HepG2 (cell line): Measurements from ENCODE around the gene INAFM2. TPM values are rescaled to one million over a fixed set of nuclear protein-coding genes. Genes with fewer than 3 reads are reported as not detected.

Experiments used
- ATAC-seq: fragments of 200-7000 bp; cut with Tn5 transposase; 3 replicates; pipeline ENCODE4 v1.9.1; 2020; ENCODE audit warnings: mild to moderate bottlenecking, moderate library complexity
- Bru-seq: library from RNA; stranded (reverse); fragments of 400-500 nt; gene quantifications from one replicate; lab custom pipeline; 2021; lab: Mats Ljungman, UMichigan
- BruChase-seq, 2 experiments: library from RNA; stranded (reverse); fragments of 400-500 nt; gene quantifications; one replicate each; lab custom pipeline; 2021; lab: Mats Ljungman, UMichigan
- BruUV-seq: library from RNA; stranded (reverse); fragments of 400-500 nt; replicated peaks from 2 replicates; lab custom pipeline; 2021; lab: Mats Ljungman, UMichigan
- CTCF ChIA-PET: fragments of 300-600 bp; formaldehyde crosslinking; extraction: SDS; loops from one replicate; lab custom pipeline; 2021; ENCODE audit warnings: low total read pairs, inconsistent platforms, low intra/inter-chr PET ratio; lab: Yijun Ruan, JAX
- POLR2A ChIA-PET: fragments of 350-600 bp; sonication (Branson Sonifier 250); formaldehyde crosslinking; loops from one replicate; lab custom pipeline; 2020; ENCODE audit warnings: antibody characterized with exemption, inconsistent platforms; lab: Yijun Ruan, JAX
- DNase-seq: peaks from one replicate; pipeline ENCODE4 v3.0.0-alpha.2; 2015; ENCODE audit warnings: low spot score
- FAIRE-seq: peaks from 3 replicates; lab custom pipeline; 2011; peaks lifted over from hg19 to GRCh38; lab: Jason Lieb, UNC
- H2AFZ ChIP-seq: one replicate; pipeline ENCODE4 v1.6.1; 2011; ENCODE audit warnings: low read length, inconsistent platforms
- H3K27ac ChIP-seq: fragments of 300-600 bp; 3 replicates; pipeline ENCODE4 v1.8.0; 2011; ENCODE audit warnings: mixed run types, mild to moderate bottlenecking, mixed read lengths, low read length, inconsistent platforms; ENCODE audit not compliant: insufficient read depth; ENCODE audit errors: extremely low read length
- H3K27me3 ChIP-seq, 2 experiments: fragments of 200-600 bp in 1 of 2; 2 replicates in 1 of 2; 3 replicates in 1 of 2; pipeline versions ENCODE4 v1.6.0 to v1.8.0; 2011; ENCODE audit warnings: low read length in 2 of 2, mild to moderate bottlenecking in 2 of 2, moderate library complexity in 2 of 2, inconsistent platforms in 1 of 2; ENCODE audit not compliant: insufficient read depth in 2 of 2, control insufficient read depth in 1 of 2
- H3K36me3 ChIP-seq, 2 experiments: fragments of 200-600 bp in 1 of 2; replicated peaks in 1 of 2; 2 replicates in 1 of 2; 3 replicates in 1 of 2; pipeline versions ENCODE4 v1.5.1 to v1.8.0; 2011; ENCODE audit warnings: low read length in 2 of 2, inconsistent platforms in 1 of 2; ENCODE audit not compliant: insufficient read depth in 2 of 2, control insufficient read depth in 1 of 2
- H3K4me1 ChIP-seq: 2 replicates; pipeline ENCODE4 v1.5.1; 2012; ENCODE audit warnings: low read length, inconsistent platforms; ENCODE audit not compliant: insufficient read depth
- H3K4me2 ChIP-seq: 2 replicates; pipeline ENCODE4 v1.6.0; 2011; ENCODE audit warnings: low read depth, low read length, inconsistent platforms
- H3K4me3 ChIP-seq, 3 experiments: fragments of 200-600 bp in 1 of 3; sonication (generic), shearing (Covaris generic) in 1 of 3; replicated peaks in 1 of 3; 2 replicates each; pipeline ENCODE4 v1.5.1; 2011 to 2016; ENCODE audit warnings: low read length in 3 of 3, inconsistent platforms in 2 of 3, low read depth in 2 of 3, mild to moderate bottlenecking in 2 of 3, control low read depth in 1 of 3, mixed read lengths in 1 of 3; ENCODE audit not compliant: insufficient read depth in 1 of 3
- H3K79me2 ChIP-seq: one replicate; pipeline ENCODE4 v1.6.1; 2011; ENCODE audit warnings: low read length, inconsistent platforms; ENCODE audit not compliant: insufficient read depth
- H3K9ac ChIP-seq: 2 replicates; pipeline ENCODE4 v1.6.0; 2011; ENCODE audit warnings: mild to moderate bottlenecking, low read depth, low read length, inconsistent platforms; ENCODE audit not compliant: insufficient read depth
- H3K9me3 ChIP-seq: 2 replicates; pipeline ENCODE4 v1.5.1; 2012; ENCODE audit warnings: mild to moderate bottlenecking, low read length
- H4K20me1 ChIP-seq: 2 replicates; pipeline ENCODE4 v1.6.0; 2011; ENCODE audit warnings: inconsistent platforms, mild to moderate bottlenecking, low read length, moderate library complexity; ENCODE audit not compliant: insufficient read depth
- ATRX ChIP-seq: sonication (generic); formaldehyde crosslinking; IDR thresholded peaks from 2 replicates; pipeline ENCODE4 v1.4.0; 2020; ENCODE audit warnings: missing genetic modification reagents, borderline replicate concordance
- BRCA1 ChIP-seq: sonication (generic); formaldehyde crosslinking; IDR thresholded peaks from 2 replicates; pipeline ENCODE4 v1.4.0; 2020; ENCODE audit warnings: missing genetic modification reagents
- ETV6 ChIP-seq: sonication (generic); formaldehyde crosslinking; conservative IDR thresholded peaks from 2 replicates; pipeline ENCODE4 v1.4.0; 2020; ENCODE audit warnings: missing genetic modification reagents
- GATAD1 ChIP-seq: IDR thresholded peaks from 2 replicates; pipeline ENCODE4 v1.6.1; 2016; ENCODE audit warnings: missing genetic modification reagents, missing compliant biosample characterization
- HNF1B ChIP-seq: sonication (generic); formaldehyde crosslinking; IDR thresholded peaks from 2 replicates; pipeline ENCODE4 v1.5.1; 2020; ENCODE audit warnings: mild to moderate bottlenecking, moderate library complexity, missing genetic modification reagents
- IKZF4 ChIP-seq: sonication (generic); formaldehyde crosslinking; IDR thresholded peaks from 2 replicates; pipeline ENCODE4 v1.5.1; 2020; ENCODE audit warnings: borderline replicate concordance, mild to moderate bottlenecking, low read depth, missing genetic modification reagents; ENCODE audit errors: not compliant biosample characterization
- KDM5B ChIP-seq: sonication (generic); formaldehyde crosslinking; IDR thresholded peaks from 2 replicates; pipeline ENCODE4 v1.4.0; 2020; ENCODE audit warnings: missing genetic modification reagents, mild to moderate bottlenecking, borderline replicate concordance
- MED1 ChIP-seq: sonication (generic); formaldehyde crosslinking; IDR thresholded peaks from 2 replicates; pipeline ENCODE4 v1.4.0; 2020; ENCODE audit warnings: missing genetic modification reagents
- NFE2L1 ChIP-seq: sonication (generic); formaldehyde crosslinking; IDR thresholded peaks from 2 replicates; pipeline ENCODE4 v1.4.0; 2020; ENCODE audit warnings: missing genetic modification reagents, mild to moderate bottlenecking, borderline replicate concordance
- PAX8 ChIP-seq: sonication (generic); formaldehyde crosslinking; IDR thresholded peaks from 2 replicates; pipeline ENCODE4 v1.8.0; 2022; ENCODE audit warnings: mild to moderate bottlenecking, missing genetic modification reagents, borderline replicate concordance
- SALL2 ChIP-seq: sonication (generic); formaldehyde crosslinking; IDR thresholded peaks from 2 replicates; pipeline ENCODE4 v1.8.1; 2023; ENCODE audit warnings: mild to moderate bottlenecking, missing genetic modification reagents, inconsistent platforms
- SIN3A ChIP-seq: IDR thresholded peaks from 2 replicates; pipeline ENCODE4 v1.6.1; 2011; ENCODE audit warnings: low read depth, mild to moderate bottlenecking, control low read depth, low read length, borderline replicate concordance
- SMC3 ChIP-seq: IDR thresholded peaks from 2 replicates; pipeline ENCODE4 v1.6.1; 2011; ENCODE audit warnings: low read length, improper control_type of control experiment
- TBP ChIP-seq: sonication (generic); formaldehyde crosslinking; IDR thresholded peaks from 2 replicates; pipeline ENCODE4 v1.5.0; 2020; ENCODE audit warnings: missing genetic modification reagents
- ZNF12 ChIP-seq: sonication (generic); formaldehyde crosslinking; IDR thresholded peaks from 2 replicates; pipeline ENCODE4 v1.5.0; 2020; ENCODE audit warnings: missing genetic modification reagents
- ZNF160 ChIP-seq: sonication (generic); formaldehyde crosslinking; IDR thresholded peaks from 2 replicates; pipeline ENCODE4 v1.8.0; 2022; ENCODE audit warnings: mild to moderate bottlenecking, inconsistent platforms, missing genetic modification reagents
- ZNF225 ChIP-seq: sonication (generic); formaldehyde crosslinking; IDR thresholded peaks from 2 replicates; pipeline ENCODE4 v1.4.0; 2020; ENCODE audit warnings: mild to moderate bottlenecking, missing genetic modification reagents
- ZNF674 ChIP-seq: sonication (generic); formaldehyde crosslinking; IDR thresholded peaks from 2 replicates; pipeline ENCODE4 v1.5.0; 2020; ENCODE audit warnings: low read depth, mild to moderate bottlenecking, missing genetic modification reagents
- WGBS: methylation state at CpG from one replicate; pipeline ENCODE4 v1.1.6; 2017; ENCODE audit warnings: low lambda C conversion rate; 5-methylcytosine and 5-hydroxymethylcytosine counted together
- in situ Hi-C: cut with HindIII; loops from 2 replicates; pipeline ENCODE4 v1.10.0; 2017; ENCODE audit warnings: low pct_unique_long_range_greater_than_20kb; ENCODE audit not compliant: extremely low pct_ligation_motif_present
- intact Hi-C: fragments of 100-400 bp; cut with micrococcal nuclease; formaldehyde crosslinking; loops from one replicate; pipeline ENCODE4 v1.10.0; 2022; ENCODE audit not compliant: unreplicated experiment
- long read RNA-seq, 2 experiments: library from RNA in 1 of 2; library from polyadenylated mRNA in 1 of 2; stranded (forward) in 1 of 2; unstranded in 1 of 2; transcript quantifications; one replicate each; pipeline ENCODE4 v2.0.0, GENCODE V29; 2019 to 2022
- polyA minus RNA-seq, 3 experiments: library from RNA; depleted of rRNA, polyadenylated mRNA; stranded (reverse); fragments of >200 nt; gene quantifications; 2 replicates each; pipeline ENCODE4 v1.2.3, GENCODE V29; 2011; ENCODE audit warnings: low replicate concordance in 1 of 3
- polyA plus RNA-seq, 8 experiments: library from polyadenylated mRNA; depleted of rRNA in 3 of 8; stranded (reverse) in 7 of 8; unstranded in 1 of 8; fragments of >200 nt; fragmentation: Illumina TruSeq in 4 of 8; extraction: Trizol in 4 of 8; gene quantifications; 2 replicates each; pipeline versions ENCODE4 v1.2.1 to v1.2.3, GENCODE V29; 2011 to 2016; ENCODE audit warnings: low read depth in 4 of 8, missing spikeins in 1 of 8, mixed read lengths in 1 of 8; ENCODE audit not compliant: insufficient read depth in 1 of 8
- total RNA-seq, 5 experiments: library from RNA; depleted of rRNA; stranded (reverse); fragments of >200 nt; fragmentation: Illumina TruSeq; extraction: Trizol; gene quantifications; 2 replicates each; pipeline ENCODE4 v1.2.3, GENCODE V29; 2016; ENCODE audit warnings: low read depth in 1 of 5

The INAFM2 gene
- total RNA-seq (2016; rRNA removed; fragmentation: Illumina TruSeq; extraction: Trizol) (6.5 and 8.1 TPM in 2 replicates), polyA plus RNA-seq (2011; rRNA removed) (5.4 and 5.5 TPM in 2 replicates), polyA minus RNA-seq (2011; rRNA and poly(A)+ RNA removed; ENCODE audit: low replicate concordance) (3.4 and 5.5 TPM in 2 replicates), Bru-seq, nascent RNA (percentile 64 among the genes with signal in this experiment), BruChase-seq, experiment 1, labeled RNA remaining after a 6-hour chase (percentile 90 among the genes with signal in this experiment), BruChase-seq, experiment 2, labeled RNA remaining after a 2-hour chase (percentile 87 among the genes with signal in this experiment)
- 2.3 and 2.5 TPM in 2 replicates for total RNA-seq (2016; cell fraction: cytosol; rRNA removed; fragmentation: Illumina TruSeq; extraction: Trizol; ENCODE audit: low read depth)
- 6.7 and 7.0 TPM in 2 replicates for total RNA-seq (2016; cell fraction: insoluble cytoplasmic fraction; rRNA removed; fragmentation: Illumina TruSeq; extraction: Trizol)
- total RNA-seq (2016; cell fraction: membrane; rRNA removed; fragmentation: Illumina TruSeq; extraction: Trizol) = 8.8 and 9.5 TPM in 2 replicates
- total RNA-seq (2016; cell fraction: nucleus; rRNA removed; fragmentation: Illumina TruSeq; extraction: Trizol) = 5.3 and 7.0 TPM in 2 replicates
- polyA plus RNA-seq (2011; cell fraction: cytosol; rRNA removed) = 2.7 and 3.4 TPM in 2 replicates
- polyA plus RNA-seq (2011; cell fraction: nucleus; rRNA removed) = 2.2 and 2.7 TPM in 2 replicates
- 4.1 and 4.6 TPM in 2 replicates for polyA plus RNA-seq (2012)
- 1.7 and 3.1 TPM in 2 replicates for polyA plus RNA-seq (2016; cell fraction: cytosol; fragmentation: Illumina TruSeq; extraction: Trizol; ENCODE audit: low read depth)
- polyA plus RNA-seq (2016; cell fraction: insoluble cytoplasmic fraction; fragmentation: Illumina TruSeq; extraction: Trizol; ENCODE audit: low read depth) = 6.6 and 7.4 TPM in 2 replicates
- 5.0 and 6.1 TPM in 2 replicates for polyA plus RNA-seq (2016; cell fraction: membrane; fragmentation: Illumina TruSeq; extraction: Trizol; ENCODE audit: low read depth)
- 5.7 and 8.4 TPM in 2 replicates for polyA plus RNA-seq (2016; cell fraction: nucleus; fragmentation: Illumina TruSeq; extraction: Trizol; ENCODE audit: insufficient read depth, low read depth)
- polyA minus RNA-seq (2011; cell fraction: cytosol; rRNA and poly(A)+ RNA removed) = 4.6 and 5.2 TPM in 2 replicates
- 2.2 and 4.2 TPM in 2 replicates for polyA minus RNA-seq (2011; cell fraction: nucleus; rRNA and poly(A)+ RNA removed)
- long read RNA-seq, experiment 1, partial matches to known transcripts = 0 of 2 reads
- long read RNA-seq, experiment 1, other reads (novel, unspliced or antisense) = 0 of 2 reads
- long read RNA-seq, experiment 2, transcript INAFM2-202 (1 exons, 3,052 nt) = major isoform, 20 of 20 reads
- long read RNA-seq, experiment 2, partial matches to known transcripts = 0 of 20 reads
- long read RNA-seq, experiment 2, other reads (novel, unspliced or antisense) = 0 of 20 reads

GRCh38 chr15:40323239-40323952 lies at the start of gene INAFM2:
INAFM2 (plus strand) TSS chr15:40323692; CDS start chr15:40324056, 364 bp downstream.
- Histone ChIP-seq H3K9me3 (no peaks in the 10 kb centered on the region), H3K4me3 (peak within 1 kb of the TSS; percentile 36 to 75 (median 75); a peak in 5 of 6 replicates), H3K9ac (peak within 1 kb of the TSS; percentile 64; the same call in 1 of the 2 replicates), H3K27me3 (peaks cover 0 to 7% of the 10 kb centered on the region in 2 experiments; a peak in 1 of 5 replicates), H4K20me1 (no peaks in the 10 kb centered on the region), H3K4me1 (peaks cover 48% of the 10 kb centered on the region), H3K79me2 (no peaks in the 10 kb centered on the region), H2AFZ (no peak within 1 kb of the TSS), H3K36me3 (no peaks in the 10 kb centered on the region), H3K4me2 (peak within 1 kb of the TSS; percentile 82), H3K27ac (no peak within 1 kb of the TSS)
- BruUV-seq = no TSS peak
- in situ Hi-C loops (no loop called here), intact Hi-C loops (loop anchor here (5.0 kb wide), 1 partner anchor 99 kb away; no protein-coding TSS in a partner anchor)
- ATAC-seq = peak; percentile 94
- under 1% methylated on average over 18 of the region's 103 CpGs for WGBS
- CTCF ChIA-PET = interaction anchor here (2.8 to 4.6 kb wide), 2 partner anchors 15 to 98 kb away, joined by 12 to 19 read pairs; no protein-coding TSS in a partner anchor
- peak; percentile 32 for FAIRE-seq
- POLR2A ChIA-PET = interaction anchor here (0.6 to 1.9 kb wide), 9 partner anchors 8 to 321 kb away, joined by 3 to 24 read pairs (median 4); partner anchors contain the start of genes BUB1B, CCDC9B and IVD
- DNase-seq = peak; percentile 89
- no peak for TF ChIP-seq SMC3
- 0 out of 2 replicates have a peak, but pooled peaks have one; percentile 65 for TF ChIP-seq PAX8
- TF ChIP-seq ZNF12 (CRISPR knock-in tag) = no peak
- TF ChIP-seq SIN3A = peak; percentile 83
- 0 out of 2 replicates have a peak, but pooled peaks have one; percentile 64 for TF ChIP-seq ZNF160 (CRISPR knock-in tag)
- TF ChIP-seq GATAD1 (CRISPR knock-in tag) = peak; percentile 44; the same call in 1 of the 2 replicates
- TF ChIP-seq ATRX (CRISPR knock-in tag) = no peak
- no peak for TF ChIP-seq ETV6 (CRISPR knock-in tag)
- TF ChIP-seq TBP (CRISPR knock-in tag) = no peak
- no peak for TF ChIP-seq BRCA1 (CRISPR knock-in tag)
- TF ChIP-seq NFE2L1 (CRISPR knock-in tag) = no peak
- no peak for TF ChIP-seq ZNF674 (CRISPR knock-in tag)
- TF ChIP-seq MED1 (CRISPR knock-in tag) = peak; percentile 49
- no peak for TF ChIP-seq ZNF225 (CRISPR knock-in tag)
- TF ChIP-seq SALL2 (CRISPR knock-in tag) = peak; percentile 89
- TF ChIP-seq KDM5B (CRISPR knock-in tag) = peak; percentile 36; the same call in 1 of the 2 replicates
- TF ChIP-seq IKZF4 (CRISPR knock-in tag) = no peak
- no peak for TF ChIP-seq HNF1B (CRISPR knock-in tag)
